Uterus (tissue), 2 donors: ENCODE measurements around the gene PAQR7.

Experiments used
- CTCF ChIP-seq, 4 experiments: fragments of 200-600 bp in 2 of 4; fragments of 450-650 bp in 2 of 4; sonication (generic) in 2 of 4; IDR thresholded peaks; one replicate each; pipeline ENCODE4 v1.5.1; 2016 to 2019; ENCODE audit warnings: antibody characterized with exemption in 4 of 4, mild to moderate bottlenecking in 2 of 4, moderate library complexity in 1 of 4
- POLR2A ChIP-seq, 2 donors: fragments of 450-650 bp; IDR thresholded peaks; one replicate each; pipeline ENCODE4 v1.6.1; 2016; ENCODE audit warnings: antibody characterized with exemption in 2 of 2, mild to moderate bottlenecking in 1 of 2, moderate library complexity in 1 of 2

- TF ChIP-seq POLR2A (IDR thresholded peaks at IDR 0.05) (no peak), CTCF (IDR thresholded peaks at IDR 0.05) (no peak)
These were observed 46.5 kb downstream of the PAQR7 start for GRCh38 chr1:25829046-25829445.
